NCI-H2107 treated with DMSO at 0.1 percent for 48 hours (cell line): ENCODE measurements around the gene ESF1.

Experiments
- DNase-seq: peaks from one replicate; lab custom pipeline; 2025; ENCODE audit not compliant: unreplicated experiment; lab: John Stamatoyannopoulos, UW

ESF1 gene

DNA sequence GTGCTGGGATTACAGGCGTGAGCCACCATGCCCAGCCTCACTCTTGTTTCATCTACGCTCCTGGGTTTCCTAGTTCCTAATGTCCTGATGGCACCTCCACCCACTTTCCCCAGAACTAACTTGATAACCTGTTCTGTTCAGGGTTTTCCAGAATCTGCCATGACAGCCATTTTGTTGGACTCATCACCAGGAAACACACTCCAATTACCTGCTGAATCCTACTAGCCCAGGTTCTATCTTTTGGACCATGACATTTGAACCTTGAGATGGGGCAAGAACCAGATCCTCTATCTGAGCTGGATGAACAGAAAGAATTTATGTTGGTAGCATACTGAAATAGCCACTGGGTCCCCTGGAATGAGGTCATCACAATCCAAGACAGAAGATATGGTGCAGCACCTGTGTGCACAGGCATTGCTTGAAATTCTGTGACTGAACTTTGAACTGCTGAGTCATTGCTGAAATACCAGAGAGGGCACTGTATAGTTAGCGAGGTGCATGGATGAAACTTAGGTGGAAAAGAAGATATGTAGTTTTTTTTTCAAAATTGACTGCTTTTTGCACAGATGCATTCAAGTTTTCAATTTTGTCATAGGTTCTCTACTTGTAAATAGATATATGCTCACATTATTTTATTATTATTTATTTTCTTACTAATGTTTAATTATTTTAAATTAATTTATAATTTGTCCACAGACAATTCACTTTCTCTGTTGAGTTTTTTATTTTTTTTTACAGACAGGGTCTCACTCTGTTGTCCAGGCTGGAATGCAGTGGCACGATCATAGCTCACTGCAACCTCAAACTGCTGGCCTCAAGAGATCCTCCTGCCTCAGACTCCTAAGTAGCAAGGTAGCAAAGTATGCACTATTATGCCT, 103.2 kb downstream of the ESF1 start:
- no peak for DNase-seq

DNA sequence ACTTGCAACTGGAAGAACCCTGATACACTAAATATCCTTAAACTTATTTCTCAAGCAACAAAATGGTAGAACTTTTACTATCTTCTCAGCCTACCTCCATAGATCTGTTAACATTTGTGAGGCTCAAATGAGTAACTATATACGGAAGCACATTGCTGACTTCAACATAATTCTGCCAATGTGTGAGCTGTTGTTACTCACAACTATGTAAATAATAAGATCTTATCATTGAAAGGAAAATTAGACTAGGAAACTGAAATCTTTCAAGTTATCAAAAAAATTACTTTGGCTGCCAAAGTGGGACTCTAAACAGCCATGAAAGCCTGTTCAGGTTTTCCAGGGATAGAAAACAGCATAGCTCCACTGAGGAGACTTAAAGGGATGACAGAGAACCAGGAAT, 105.8 kb downstream of the ESF1 start:
- DNase-seq = no peak

DNA sequence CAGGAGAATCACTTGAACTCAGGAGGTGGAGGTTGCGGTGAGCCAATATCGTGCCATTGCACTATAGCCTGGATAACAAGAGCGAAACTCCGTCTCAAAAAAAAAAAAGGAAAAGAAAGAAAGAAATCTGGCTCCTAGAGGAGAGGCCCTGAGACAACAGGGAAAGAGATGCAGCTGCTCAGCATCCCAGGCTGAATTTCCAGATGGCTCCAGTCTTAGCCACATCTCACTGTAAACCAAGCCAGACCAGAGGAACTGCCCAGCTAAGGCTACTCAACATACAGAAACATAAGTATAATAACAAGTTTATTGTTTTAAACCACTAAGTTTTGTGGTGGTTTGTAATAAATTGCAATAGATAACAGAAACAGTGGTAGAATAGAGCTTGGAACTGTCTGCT, 107.5 kb downstream of the ESF1 start:
- no peak for DNase-seq

DNA sequence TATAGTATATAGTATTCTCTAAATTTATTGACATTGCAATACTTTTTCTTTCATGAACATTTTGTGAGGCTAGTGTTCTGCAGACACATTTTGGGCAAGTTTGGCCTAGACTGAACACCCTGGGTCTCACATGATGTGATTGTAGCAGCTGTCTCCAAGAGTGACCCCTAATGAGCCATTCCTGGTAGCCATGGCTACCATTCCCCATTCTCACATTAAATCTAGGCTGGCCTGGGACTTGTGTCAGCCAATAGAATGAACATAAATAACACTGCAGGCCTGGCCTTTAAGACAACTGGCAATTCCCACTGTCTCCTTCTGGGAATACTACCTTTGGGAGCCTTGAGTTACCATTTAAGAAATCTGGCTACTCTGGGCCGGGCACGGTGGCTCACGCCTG, 108.0 kb downstream of the ESF1 start:
- DNase-seq = no peak

DNA sequence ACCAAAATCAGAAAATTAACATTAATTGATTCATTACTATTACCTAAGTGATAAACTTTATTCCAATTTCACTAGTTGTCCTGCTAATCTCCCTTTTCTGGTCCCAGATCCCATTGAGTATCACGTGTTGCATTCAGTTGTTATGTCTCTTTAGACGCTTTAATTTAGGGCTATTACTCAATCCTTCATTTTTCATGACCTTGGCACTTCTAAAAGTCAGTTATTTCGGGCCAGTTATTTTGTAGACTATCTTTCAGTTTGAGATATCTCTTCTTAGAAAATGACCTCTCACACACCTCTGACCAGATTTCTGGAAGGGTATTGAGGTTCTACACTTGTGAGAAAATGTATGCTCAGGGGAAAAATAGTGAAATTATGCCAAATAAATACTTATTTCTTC, 112.0 kb downstream of the ESF1 start:
- no peak for DNase-seq

DNA sequence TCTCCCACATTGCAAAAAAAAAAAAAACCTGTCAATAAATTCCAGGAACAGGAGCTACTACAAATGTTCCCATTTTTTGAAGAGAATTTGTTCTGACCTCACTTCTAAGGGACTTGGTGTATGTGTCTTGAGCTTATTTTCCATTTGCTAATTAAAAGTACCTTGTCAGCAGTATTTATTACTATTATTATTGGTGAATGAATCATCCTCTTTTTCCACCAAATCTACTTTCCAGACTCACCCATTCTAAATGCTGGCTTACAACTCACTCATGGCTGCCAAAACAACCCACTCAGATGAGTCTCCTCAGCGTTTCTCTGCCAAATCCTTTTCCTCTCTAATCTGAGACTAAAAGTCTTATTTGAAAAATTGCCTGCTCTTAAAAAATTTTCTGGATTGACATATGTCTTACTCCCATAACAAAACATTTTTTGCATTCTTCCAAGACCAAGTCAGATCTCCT, 112.8 kb downstream of the ESF1 start:
- DNase-seq = no peak

DNA sequence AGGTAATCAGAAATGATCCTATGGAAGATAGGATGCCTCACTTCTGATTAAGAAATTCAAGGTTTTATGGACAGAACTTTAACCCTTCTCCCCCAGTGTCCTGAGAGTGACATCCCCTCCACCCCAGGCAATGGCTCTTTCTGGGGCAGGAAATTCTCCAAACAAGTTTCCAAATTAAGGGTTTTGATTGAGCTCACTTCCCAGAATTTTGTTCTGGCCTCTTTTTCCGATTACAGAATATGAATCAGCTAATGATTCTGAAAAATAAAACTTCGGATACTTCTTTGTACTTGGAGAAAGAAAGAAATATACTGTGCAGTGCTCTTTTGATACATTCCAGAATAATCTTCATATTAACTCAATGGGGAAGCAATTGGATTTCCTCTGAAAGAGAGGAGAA, 113.2 kb downstream of the ESF1 start:
- no peak for DNase-seq

DNA sequence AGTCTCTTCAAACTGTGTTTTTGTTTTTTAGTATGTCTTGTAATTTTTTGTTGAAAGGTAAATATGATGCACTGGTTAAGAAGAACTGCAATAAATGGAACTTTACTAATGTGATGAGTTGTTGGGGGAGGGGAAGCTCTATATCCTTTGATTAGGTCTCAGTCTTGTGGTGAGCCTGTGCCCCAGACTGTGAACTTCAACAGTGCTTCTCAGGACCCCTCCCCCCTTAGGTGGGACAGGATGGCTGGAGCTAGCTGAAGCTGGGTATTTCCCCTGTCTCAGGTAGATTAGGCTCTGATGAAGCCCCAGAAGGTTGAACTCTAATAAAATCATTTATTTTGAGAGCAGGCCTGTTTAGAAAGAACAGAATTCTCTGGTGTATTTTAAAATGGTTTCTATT, 114.6 kb downstream of the ESF1 start:
- no peak for DNase-seq

DNA sequence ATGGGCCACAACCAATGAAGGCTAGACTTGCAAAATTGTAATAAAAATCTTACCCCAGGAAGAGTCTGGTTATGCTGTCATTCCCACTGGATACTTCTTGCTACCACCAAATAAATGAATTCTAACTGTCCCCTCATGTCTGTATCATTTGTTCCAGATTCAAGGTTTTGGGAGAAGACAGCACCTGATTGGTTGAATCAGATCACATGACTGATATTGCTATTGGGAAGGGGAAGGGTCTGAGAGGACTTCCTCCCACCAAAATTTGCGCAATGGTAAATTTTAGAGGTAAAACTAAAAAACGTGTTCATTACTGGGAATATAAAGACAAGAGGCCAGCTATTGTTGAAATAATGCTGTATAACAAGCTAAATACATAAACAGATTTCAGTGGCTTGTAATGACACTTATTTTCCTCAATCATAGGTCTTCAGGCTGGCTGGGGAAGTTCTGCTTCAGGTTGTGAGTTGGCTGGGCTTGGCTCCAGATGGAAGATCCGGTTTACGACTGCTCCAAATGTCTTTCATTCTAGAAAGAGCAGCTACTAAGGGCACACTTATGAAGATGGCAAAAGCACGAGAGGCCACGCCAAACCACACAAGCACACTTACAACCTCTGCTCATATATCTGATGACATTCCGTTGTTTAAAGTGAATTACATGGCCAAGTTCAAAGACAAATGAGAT, 118.9 kb downstream of the ESF1 start:
- DNase-seq = no peak
